HepG2 (cell line): ENCODE data around the gene CSNK1G1. TPM values are rescaled to one million over a fixed set of nuclear protein-coding genes. Genes with fewer than 3 reads are reported as not detected.
A peak's percentile ranks its signal among the peaks of the same experiment; 100 is the strongest.

Experiments used
- CHD2 ChIP-seq: IDR thresholded peaks from 2 replicates; pipeline ENCODE4 v1.6.1; 2011; ENCODE audit warnings: low read depth, low read length, improper control_type of control experiment
- HNF4A ChIP-seq: sonication (generic); formaldehyde crosslinking; IDR thresholded peaks from 2 replicates; pipeline ENCODE4 v1.4.0; 2020; ENCODE audit warnings: missing genetic modification reagents
- MTF2 ChIP-seq: sonication (generic); formaldehyde crosslinking; IDR thresholded peaks from 2 replicates; pipeline ENCODE4 v1.5.0; 2020; ENCODE audit warnings: missing genetic modification reagents, borderline replicate concordance
- RBFOX2 ChIP-seq: fragments of 200-400 bp; formaldehyde crosslinking; IDR thresholded peaks from 2 replicates; pipeline ENCODE4 v1.6.1; 2017; ENCODE audit warnings: low read depth, mild to moderate bottlenecking, low read length
- ZNF124 ChIP-seq: sonication (generic); formaldehyde crosslinking; IDR thresholded peaks from 2 replicates; pipeline ENCODE4 v1.4.0; 2020; ENCODE audit warnings: missing genetic modification reagents
- ZNF224 ChIP-seq: sonication (generic); formaldehyde crosslinking; IDR thresholded peaks from 2 replicates; pipeline ENCODE4 v1.5.0; 2020; ENCODE audit warnings: mild to moderate bottlenecking, missing genetic modification reagents
- ZNF552 ChIP-seq: sonication (generic); formaldehyde crosslinking; IDR thresholded peaks from 2 replicates; pipeline ENCODE4 v1.9.0; 2022; ENCODE audit warnings: missing genetic modification reagents, mild to moderate bottlenecking, borderline replicate concordance
- ZNF614 ChIP-seq: IDR thresholded peaks from 2 replicates; pipeline ENCODE4 v1.6.1; 2018; ENCODE audit warnings: missing biosample characterization, missing genetic modification reagents, inconsistent platforms, borderline replicate concordance
- ZNF629 ChIP-seq: sonication (generic); formaldehyde crosslinking; conservative IDR thresholded peaks from 2 replicates; pipeline ENCODE4 v1.5.0; 2020; ENCODE audit warnings: missing genetic modification reagents
- ZSCAN31 ChIP-seq: sonication (generic); formaldehyde crosslinking; IDR thresholded peaks from 2 replicates; pipeline ENCODE4 v1.5.0; 2020; ENCODE audit warnings: low read depth, mild to moderate bottlenecking, missing genetic modification reagents
- polyA plus RNA-seq, 8 experiments: library from polyadenylated mRNA; depleted of rRNA in 3 of 8; stranded (reverse) in 7 of 8; unstranded in 1 of 8; fragments of >200 nt; fragmentation: Illumina TruSeq in 4 of 8; extraction: Trizol in 4 of 8; gene quantifications; 2 replicates each; pipeline versions ENCODE4 v1.2.1 to v1.2.3, GENCODE V29; 2011 to 2016; ENCODE audit warnings: low read depth in 4 of 8, missing spikeins in 1 of 8, mixed read lengths in 1 of 8; ENCODE audit not compliant: insufficient read depth in 1 of 8
- total RNA-seq, 5 experiments: library from RNA; depleted of rRNA; stranded (reverse); fragments of >200 nt; fragmentation: Illumina TruSeq; extraction: Trizol; gene quantifications; 2 replicates each; pipeline ENCODE4 v1.2.3, GENCODE V29; 2016; ENCODE audit warnings: low read depth in 1 of 5
- TF ChIP-seq, protein P1 (sequence below): sonication (generic); formaldehyde crosslinking; IDR thresholded peaks from 2 replicates; pipeline ENCODE4 v1.5.0; 2020; ENCODE audit warnings: mild to moderate bottlenecking, low read depth, missing genetic modification reagents, borderline replicate concordance
- TF ChIP-seq, protein P2 (sequence below): sonication (generic); formaldehyde crosslinking; IDR thresholded peaks from 2 replicates; pipeline ENCODE4 v1.4.0; 2020; ENCODE audit warnings: mild to moderate bottlenecking, missing genetic modification reagents
- TF ChIP-seq, protein P3 (sequence below): sonication (generic); formaldehyde crosslinking; IDR thresholded peaks from 2 replicates; pipeline ENCODE4 v1.8.0; 2022; ENCODE audit warnings: mild to moderate bottlenecking, missing genetic modification reagents, moderate library complexity
- TF ChIP-seq, protein P4 (sequence below), 2 experiments: sonication (generic) in 1 of 2; formaldehyde crosslinking in 1 of 2; IDR thresholded peaks; 2 replicates each; pipeline versions ENCODE4 v1.6.1 to v1.9.0; 2014 to 2022; ENCODE audit warnings: antibody characterized with exemption in 1 of 2, borderline replicate concordance in 1 of 2, inconsistent platforms in 1 of 2, low read depth in 1 of 2, missing genetic modification reagents in 1 of 2
- TF ChIP-seq, protein P5 (sequence below): IDR thresholded peaks from 2 replicates; pipeline ENCODE4 v1.6.1; 2018; ENCODE audit warnings: missing genetic modification reagents, mild to moderate bottlenecking, missing compliant biosample characterization

The CSNK1G1 gene
- total and polyA plus RNA-seq, 2 of the 13 experiments (the other 11 are each of a cell fraction or from before 2014, with no cell fraction given) = 8.5 to 12.6 TPM

DNA sequence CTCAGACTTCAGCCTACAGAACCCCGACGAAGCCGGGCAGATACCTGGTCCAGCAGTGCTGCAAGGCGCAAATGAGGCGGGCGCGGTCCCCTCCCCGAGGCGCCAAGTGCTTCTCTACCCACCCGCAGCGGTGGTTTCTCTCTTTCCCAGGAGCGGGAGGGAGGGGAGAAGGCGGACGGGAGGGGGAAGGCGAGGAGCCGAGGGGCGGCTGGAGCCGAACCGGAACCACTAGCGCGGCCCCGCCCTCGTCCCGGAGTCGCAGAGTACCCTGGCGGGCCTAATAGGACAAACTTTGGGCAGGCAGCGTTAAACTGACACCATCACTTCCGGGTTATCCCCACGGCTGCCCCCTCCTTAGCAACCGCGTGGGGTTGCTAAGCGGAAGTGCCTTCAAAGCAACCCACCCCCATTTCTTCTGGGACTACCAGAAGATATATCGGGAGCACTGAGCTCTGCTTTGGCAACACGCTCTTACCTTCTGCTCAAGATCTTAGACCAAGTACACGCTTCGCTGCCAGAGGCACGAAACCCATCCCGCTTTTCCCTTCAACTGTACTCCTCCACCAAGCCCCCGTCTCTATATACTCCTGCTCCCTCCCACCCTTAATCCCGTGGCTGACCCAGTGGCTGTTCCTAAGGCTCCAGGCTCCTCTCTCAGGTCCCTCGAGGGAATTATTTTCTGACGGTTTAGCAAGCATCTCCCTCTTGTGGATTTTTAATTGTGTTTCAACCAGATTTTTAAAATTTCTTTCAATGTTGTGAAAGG, at the start of gene CSNK1G1 (continued):
- TF ChIP-seq, protein P1, sequence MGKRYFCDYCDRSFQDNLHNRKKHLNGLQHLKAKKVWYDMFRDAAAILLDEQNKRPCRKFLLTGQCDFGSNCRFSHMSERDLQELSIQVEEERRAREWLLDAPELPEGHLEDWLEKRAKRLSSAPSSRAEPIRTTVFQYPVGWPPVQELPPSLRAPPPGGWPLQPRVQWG (CRISPR knock-in tag) = no peak
- TF ChIP-seq, protein P2, sequence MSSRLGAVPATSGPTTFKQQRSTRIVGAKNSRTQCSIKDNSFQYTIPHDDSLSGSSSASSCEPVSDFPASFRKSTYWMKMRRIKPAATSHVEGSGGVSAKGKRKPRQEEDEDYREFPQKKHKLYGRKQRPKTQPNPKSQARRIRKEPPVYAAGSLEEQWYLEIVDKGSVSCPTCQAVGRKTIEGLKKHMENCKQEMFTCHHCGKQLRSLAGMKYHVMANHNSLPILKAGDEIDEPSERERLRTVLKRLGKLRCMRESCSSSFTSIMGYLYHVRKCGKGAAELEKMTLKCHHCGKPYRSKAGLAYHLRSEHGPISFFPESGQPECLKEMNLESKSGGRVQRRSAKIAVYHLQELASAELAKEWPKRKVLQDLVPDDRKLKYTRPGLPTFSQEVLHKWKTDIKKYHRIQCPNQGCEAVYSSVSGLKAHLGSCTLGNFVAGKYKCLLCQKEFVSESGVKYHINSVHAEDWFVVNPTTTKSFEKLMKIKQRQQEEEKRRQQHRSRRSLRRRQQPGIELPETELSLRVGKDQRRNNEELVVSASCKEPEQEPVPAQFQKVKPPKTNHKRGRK (CRISPR knock-in tag) = no peak
- TF ChIP-seq HNF4A (CRISPR knock-in tag) (no peak), ZSCAN31 (CRISPR knock-in tag) (no peak), ZNF224 (0 out of 2 replicates have a peak, but pooled peaks have one; percentile 15), RBFOX2 (peak; percentile 49; the same call in 1 of the 2 replicates), ZNF629 (CRISPR knock-in tag) (no peak), ZNF552 (CRISPR knock-in tag) (no peak), CHD2 (peak; percentile 16; the same call in 1 of the 2 replicates), ZNF614 (CRISPR knock-in tag) (no peak; the same call in 1 of the 2 replicates), MTF2 (CRISPR knock-in tag) (no peak), ZNF124 (CRISPR knock-in tag) (no peak)
- TF ChIP-seq, protein P3, sequence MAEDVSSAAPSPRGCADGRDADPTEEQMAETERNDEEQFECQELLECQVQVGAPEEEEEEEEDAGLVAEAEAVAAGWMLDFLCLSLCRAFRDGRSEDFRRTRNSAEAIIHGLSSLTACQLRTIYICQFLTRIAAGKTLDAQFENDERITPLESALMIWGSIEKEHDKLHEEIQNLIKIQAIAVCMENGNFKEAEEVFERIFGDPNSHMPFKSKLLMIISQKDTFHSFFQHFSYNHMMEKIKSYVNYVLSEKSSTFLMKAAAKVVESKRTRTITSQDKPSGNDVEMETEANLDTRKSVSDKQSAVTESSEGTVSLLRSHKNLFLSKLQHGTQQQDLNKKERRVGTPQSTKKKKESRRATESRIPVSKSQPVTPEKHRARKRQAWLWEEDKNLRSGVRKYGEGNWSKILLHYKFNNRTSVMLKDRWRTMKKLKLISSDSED (CRISPR knock-in tag) = no peak
- TF ChIP-seq, protein P4, sequence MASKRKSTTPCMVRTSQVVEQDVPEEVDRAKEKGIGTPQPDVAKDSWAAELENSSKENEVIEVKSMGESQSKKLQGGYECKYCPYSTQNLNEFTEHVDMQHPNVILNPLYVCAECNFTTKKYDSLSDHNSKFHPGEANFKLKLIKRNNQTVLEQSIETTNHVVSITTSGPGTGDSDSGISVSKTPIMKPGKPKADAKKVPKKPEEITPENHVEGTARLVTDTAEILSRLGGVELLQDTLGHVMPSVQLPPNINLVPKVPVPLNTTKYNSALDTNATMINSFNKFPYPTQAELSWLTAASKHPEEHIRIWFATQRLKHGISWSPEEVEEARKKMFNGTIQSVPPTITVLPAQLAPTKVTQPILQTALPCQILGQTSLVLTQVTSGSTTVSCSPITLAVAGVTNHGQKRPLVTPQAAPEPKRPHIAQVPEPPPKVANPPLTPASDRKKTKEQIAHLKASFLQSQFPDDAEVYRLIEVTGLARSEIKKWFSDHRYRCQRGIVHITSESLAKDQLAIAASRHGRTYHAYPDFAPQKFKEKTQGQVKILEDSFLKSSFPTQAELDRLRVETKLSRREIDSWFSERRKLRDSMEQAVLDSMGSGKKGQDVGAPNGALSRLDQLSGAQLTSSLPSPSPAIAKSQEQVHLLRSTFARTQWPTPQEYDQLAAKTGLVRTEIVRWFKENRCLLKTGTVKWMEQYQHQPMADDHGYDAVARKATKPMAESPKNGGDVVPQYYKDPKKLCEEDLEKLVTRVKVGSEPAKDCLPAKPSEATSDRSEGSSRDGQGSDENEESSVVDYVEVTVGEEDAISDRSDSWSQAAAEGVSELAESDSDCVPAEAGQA (IDR thresholded peaks at IDR 0.05; ENCODE audit: low read depth) = no peak
- TF ChIP-seq, protein P4 (CRISPR knock-in tag; IDR thresholded peaks at IDR 0.05; ENCODE audit: borderline replicate concordance) = no peak
- TF ChIP-seq, protein P5, sequence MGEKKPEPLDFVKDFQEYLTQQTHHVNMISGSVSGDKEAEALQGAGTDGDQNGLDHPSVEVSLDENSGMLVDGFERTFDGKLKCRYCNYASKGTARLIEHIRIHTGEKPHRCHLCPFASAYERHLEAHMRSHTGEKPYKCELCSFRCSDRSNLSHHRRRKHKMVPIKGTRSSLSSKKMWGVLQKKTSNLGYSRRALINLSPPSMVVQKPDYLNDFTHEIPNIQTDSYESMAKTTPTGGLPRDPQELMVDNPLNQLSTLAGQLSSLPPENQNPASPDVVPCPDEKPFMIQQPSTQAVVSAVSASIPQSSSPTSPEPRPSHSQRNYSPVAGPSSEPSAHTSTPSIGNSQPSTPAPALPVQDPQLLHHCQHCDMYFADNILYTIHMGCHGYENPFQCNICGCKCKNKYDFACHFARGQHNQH = 0 out of 2 replicates have a peak, but pooled peaks have one; percentile 70
